Activated CD8-positive, alpha-beta memory T cell treated with anti-CD3 and anti-CD28 coated beads for 4 hours (primary cell): ENCODE results near the gene MRPL33.

Source experiments
- DNase-seq, 2 donors: peaks; one replicate each; pipeline ENCODE4 v3.0.0-alpha.2; 2020; ENCODE audit warnings: low read depth in 2 of 2

Gene MRPL33

DNA sequence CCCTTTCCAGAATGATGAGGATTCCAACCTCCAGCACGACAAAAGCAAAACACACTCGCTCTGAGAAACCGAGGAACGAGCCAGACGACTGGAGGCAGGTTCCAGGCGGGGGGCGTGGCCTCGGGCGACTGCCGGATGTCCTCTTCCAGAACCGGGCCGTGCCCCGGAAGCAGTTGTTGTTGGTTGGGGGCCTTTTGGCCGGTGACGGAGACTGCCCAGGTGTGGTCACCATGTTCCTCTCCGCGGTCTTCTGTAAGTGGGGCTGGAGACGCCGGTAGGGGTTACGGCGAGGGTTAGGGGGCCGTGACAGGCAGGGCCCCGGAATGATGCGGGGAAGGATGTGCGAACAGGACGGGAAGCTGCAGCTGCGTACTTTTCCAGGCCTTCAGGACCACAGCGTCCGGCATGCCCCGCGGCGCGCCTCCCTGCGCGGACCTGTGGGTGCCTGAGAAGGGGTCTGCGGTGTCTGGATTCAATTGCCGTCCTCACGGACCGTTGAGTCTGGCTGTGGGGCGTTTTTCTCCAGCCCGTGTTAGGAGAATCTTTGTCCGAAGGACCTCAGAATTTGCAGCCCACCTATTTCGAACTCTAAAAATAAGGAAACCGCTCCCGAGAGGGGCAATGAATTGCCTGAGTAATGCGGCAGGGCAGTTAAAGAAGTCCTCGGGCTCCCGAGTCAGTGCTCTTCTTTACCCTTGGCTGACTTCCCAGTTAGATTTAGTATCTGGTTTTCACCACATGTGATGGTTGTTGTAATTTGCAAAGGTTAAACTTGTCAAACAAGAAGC, at the start of gene MRPL33:
Gene MRPL33, plus strand, starts transcription at position 172 of the 788 bp plus-strand sequence. Its CDS starts 59 bp downstream, at position 231.
- DNase-seq = peak; percentile 76 to 82

DNA sequence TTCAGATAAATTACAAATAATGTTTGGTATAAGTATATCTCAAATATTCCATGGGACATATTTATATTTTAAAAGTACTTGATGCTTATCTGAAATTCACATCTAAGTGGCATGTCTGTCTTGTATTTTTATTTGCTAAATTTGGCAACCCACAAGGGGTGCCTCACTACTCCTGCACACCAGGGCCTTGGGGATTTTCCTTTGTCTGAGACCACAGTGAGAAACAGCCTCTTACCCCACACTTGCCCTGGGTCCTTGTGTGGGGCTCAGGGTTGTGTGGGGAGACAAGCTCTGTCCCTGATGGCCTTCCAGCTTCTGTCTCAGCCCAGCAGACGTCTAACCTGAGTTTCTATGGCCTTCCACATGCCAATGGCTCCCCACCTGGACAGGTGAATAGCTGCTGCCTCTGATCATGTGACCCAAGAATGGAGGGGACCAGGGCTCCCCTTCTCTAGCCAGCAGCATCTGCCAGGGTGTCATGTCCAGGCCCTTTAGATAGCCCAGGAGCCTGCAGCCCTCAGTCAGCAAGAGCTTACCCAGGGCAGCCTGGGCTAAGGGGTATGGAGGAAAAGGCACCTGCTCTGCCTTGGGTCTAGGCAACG, 49.5 kb upstream of the MRPL33 start:
- no peak for DNase-seq

- no peak for DNase-seq
Measured at GRCh38 chr2:27723372-27724144, 48.0 kb upstream of the MRPL33 start.

DNA sequence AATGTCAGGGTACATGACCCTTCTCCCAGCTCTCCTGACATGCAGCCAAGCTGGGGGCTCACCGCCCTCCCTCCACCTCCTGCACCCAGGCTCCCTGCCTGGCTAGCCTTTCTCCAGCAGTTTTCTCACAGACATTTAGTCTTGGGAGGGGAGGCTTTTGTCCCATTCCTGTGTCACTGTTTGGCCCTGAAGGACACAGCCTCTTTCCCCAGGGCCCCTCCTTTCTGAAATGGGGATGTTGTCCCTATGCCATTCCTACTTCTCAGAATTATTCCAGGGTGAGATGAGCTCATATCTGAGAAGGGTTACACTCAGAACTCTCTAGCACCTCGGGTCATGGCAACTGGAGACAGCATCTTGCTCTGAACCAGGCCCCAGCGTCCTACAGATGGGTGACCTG, 47.3 kb upstream of the MRPL33 start:
- DNase-seq = no peak

DNA sequence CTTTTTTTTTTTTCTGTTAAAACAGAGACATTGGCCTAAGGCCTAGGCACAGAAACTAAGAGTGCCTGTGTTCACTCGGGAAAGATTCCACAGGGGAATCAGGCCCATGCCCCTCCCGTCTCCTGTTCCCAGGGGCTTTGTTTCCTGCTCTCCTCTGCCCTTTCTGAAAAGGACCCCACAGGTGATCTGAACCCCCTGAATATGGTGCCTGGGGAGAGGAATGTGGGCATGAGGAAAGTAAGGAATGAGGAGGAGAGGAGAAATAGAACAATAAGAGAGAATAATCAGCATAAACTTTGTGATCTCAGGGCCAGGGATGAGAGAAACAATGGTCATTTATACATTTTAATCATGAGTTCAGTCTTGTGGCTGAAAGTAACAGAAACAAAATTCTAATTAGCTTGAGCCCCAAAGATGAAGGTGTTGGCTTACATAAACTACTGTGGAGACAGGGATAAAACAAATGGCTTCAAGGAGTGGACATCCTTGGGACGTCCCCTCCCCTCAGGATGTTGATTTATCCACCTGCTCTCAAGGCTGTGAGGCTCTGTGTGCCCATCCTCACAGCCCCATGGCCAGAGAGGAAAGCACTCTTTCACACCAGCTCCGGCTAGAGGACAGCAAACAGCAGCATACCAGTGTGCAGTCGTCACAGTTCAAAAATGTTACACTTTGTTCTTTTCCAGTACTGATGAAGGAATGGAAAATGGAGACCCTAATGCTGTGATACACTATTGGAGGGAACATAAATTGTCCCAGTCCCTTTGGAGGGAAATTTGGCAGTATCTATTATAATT, 46.4 kb upstream of the MRPL33 start:
- DNase-seq = no peak

DNA sequence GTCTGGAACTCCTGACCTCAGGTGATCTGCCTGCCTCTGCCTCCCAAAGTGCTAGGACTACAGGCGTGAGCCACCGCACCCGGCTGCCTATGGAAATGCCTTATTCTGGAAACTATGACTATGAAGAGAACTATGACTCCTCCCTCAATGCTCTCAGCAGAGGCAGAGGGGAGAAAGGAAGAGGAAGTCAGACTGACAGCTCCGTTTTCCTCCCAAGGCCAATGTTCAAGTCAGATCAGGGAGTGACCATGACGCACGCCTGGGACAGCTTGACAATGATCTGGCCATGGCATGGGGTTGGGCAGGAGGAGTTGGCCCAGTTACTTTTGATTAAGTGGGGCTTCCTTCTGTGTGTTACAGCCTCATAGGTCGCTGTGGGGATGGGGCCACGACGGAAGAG, 44.3 kb upstream of the MRPL33 start:
- no peak for DNase-seq

DNA sequence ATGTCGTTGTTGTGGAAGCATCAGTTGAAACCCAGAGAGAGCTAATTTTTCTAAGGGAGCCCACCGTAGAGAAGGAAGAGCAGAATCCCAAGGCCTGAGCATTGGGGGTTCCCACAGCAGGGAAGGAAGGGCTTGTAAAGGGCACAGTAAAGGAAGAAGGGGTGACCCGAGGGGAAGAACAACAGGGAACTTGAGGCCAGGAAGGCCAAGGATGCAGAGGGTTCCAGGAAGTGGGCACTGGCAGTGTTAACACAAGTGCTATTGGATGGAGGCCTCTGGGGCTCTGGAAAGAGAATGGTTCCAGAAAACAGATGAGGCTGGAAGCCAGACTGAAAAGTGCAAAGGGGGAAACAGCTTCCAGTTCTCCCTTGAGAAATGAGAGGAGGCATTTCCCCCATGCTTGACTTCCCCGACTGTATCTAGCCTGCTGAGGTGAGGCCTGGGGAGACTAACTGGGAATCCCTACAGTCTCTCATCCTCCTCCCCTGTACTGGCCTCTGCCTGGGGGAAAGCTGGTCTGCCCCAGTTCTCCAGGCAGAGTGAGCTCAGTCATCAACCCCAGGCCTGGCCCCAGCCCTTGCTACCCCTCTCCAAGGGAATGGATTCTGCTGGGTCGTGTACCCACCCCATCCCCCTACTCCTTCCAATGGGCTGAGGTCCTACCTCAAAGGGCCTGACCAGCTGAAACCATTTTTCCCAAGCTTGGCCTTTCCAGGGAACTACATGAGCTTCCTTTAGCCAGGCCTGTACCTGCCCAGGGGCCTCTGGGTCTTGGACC, 43.2 kb upstream of the MRPL33 start:
- DNase-seq = no peak

GRCh38 chr2:27729198-27729597, 42.3 kb upstream of the MRPL33 start:
- no peak for DNase-seq

DNA sequence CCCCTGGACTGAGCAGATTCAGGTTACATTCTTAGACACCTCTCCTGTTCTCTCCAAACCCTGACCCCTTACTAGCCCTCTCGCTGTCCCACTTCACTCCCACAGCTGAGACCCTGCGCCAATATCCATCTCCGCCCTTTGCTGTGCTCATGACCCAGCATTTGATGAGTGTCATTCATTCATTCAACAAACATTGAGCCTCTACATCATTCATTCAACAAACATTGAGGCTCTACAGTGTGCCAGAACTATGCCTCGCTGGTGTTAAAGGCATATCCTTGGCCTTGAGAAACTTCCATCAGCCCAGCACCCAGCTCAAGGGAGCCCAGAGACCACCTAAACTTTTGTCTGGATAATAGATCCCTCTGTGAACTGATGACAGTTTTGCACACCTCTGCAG, 41.9 kb upstream of the MRPL33 start:
- DNase-seq = no peak

DNA sequence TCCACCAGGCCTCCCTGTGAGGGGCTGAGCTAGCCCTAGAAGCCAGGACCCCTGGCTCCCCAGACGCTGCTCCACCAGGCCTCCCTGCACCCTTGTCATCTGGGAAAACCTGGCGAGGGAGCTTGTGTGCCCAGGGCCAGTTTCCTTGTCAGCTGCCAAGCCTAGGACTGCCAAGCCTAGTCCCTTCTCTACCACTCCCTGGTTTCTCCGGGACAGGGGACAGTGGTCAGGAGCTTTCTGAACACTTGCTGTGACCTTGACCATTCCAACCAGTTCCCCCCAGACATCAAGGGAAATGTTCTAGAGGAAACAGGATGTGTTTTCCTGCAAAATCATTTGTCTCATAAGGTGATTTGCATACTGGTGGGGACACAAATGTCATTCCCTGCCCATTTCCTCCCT, 41.3 kb upstream of the MRPL33 start:
- no peak for DNase-seq

- no peak for DNase-seq
Measured at GRCh38 chr2:27730980-27731691, 40.4 kb upstream of the MRPL33 start.

DNA sequence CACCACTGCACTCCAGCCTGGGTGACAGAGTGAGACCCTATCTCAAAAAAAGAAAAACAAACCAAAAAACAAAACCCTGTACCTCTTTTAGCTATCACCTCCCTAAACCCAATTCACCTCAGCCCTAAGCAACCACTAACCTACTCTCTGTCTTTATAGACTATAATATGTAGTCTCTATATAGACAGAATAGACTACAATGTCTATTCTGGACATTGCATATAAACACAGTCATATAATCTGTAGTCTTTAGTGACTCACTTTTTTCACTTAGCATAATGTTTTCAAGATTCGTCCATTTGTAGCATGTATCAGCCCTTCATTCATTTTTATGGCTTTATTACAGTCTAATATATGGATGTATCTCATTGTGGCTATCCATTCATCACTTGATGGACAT, 37.2 kb upstream of the MRPL33 start:
- DNase-seq = no peak

DNA sequence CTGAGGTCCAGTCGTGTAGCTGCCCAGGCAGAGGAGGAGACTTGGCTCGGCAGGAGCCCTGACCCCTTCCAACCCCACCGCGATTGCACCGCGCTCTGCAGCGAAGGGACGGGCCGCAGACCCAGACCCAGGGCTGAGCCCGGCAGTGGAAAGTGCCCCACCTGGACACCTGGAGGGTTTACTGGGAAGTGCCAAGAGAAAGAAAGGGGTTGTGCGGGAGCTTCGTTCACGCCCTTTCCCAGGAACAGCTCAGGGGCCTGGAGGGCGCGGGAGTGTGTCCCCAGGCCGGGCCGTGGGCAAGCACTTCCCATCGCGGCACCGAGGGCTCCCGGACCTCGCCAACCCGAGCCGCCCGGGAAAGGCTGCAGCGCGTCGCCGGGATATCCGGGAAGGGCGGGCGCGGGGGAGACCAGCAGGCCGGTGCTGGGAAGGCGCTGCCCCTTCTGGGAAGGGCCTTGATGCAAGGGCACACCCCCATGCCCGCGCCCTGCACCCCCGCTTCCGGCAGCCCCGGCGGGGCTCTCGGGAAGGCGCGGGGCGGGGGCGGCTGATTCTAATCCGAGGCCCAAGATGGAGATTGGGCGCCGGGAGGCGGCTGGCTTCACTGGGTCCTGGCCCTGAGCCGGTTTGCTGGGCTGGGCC, 36.1 kb upstream of the MRPL33 start:
- peak; percentile 35 to 45 for DNase-seq

DNA sequence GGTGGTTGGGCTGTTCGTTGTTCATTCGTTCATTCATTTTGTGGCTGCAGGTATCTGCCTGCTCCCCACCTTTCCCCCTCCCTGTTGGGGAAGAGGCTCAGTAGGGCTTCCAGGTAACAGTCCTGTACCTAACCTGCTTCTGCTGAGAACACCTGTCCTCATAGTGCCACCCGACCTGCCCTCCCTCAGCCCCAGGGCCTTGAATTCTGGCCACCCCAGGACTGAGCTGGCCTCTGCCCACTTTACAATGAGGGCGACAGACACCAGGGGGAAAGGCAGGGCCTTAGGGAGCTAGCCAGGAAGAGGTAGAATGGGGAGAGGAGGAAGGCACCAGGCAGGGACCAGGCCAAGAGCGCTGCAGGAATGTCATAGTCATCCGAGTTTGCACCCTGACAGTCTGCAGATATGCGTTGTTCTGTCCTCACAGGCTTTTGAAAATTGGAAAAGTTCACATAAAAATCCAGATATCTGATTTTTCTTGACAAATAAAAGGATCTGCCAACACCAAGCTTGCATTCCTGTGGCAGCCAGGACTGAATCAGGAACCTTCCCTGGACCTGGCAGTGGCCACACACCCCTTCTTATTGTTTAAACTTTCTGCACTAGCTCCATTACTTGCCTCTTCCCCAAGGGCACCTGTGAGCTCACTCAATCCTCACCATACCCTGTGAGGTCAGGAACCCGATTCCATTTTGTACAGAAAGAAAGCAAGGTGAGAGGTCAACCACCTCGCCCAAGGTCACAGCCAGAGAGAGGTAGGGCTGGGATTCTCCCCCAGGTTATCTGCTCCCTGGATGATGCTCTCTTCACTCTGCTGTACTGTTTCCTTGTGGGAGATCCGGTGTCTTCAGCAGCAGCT, 35.3 kb upstream of the MRPL33 start:
- DNase-seq = no peak

- DNase-seq = no peak
Measured at GRCh38 chr2:27736890-27737204, 34.7 kb upstream of the MRPL33 start.

DNA sequence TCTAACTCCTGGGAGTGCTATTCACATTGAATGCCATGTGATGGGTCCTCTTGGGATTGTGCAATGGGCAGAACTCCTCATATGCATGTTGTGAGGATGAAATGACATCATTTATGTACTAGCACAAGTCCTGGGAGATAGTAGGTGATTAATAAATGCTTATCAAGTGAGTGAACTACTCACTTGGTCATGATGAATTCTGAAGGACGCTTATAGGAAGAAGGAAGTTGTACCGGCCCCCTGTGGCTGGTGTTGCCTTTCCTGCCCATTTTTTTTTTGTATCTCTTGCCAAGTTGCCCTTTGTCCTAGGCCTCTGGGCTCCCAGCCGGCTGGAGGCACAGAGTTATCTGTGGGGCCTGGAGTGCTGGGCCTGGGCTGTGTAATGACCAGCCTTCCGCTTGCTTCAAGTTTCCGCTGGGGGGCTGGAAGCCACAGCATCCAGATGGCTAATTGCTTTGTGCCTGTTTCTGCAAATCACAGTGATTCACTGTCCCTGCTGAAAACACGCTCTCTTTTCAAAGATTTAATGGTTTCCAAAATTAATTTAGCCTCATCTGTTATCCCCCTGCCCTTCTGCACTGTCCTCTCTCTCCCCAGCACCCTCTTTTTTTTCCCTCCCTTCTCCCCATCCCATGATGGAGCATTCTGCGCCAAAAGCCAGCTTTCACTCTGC, 33.7 kb upstream of the MRPL33 start:
- DNase-seq = no peak

DNA sequence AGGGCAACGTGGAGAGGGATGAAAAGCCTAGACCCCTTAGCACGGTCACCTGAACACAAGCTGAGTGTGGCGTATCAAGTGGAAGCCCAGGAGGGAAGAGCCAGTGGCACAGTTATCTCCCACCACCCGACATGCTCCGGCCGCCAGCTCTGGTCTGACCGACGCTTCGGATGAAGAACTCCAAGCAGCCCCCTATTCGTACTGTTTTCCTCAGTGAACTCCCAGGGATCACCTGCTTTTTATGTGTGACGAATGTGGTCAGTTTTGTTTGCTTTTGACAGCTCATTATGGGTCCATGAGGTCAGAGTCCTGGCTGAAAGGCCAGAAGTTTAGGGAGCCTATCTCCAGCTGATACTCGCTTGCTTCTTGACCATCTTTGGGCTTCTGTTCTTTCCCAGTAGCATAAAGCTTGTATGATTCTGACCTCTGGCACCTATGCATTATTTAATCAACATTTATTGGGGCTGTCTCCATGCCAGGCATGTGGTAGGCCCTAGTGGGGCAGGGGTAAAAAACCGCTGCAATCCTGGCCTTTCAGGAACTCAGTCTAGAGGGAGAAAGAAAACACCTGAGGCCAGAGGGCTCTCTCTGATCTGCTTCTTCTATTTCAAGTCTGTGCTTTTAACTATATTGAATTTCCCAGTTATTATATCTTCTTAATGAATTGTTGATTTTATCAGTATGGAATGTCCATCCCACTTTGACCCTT, 33.0 kb upstream of the MRPL33 start:
- DNase-seq = no peak

DNA sequence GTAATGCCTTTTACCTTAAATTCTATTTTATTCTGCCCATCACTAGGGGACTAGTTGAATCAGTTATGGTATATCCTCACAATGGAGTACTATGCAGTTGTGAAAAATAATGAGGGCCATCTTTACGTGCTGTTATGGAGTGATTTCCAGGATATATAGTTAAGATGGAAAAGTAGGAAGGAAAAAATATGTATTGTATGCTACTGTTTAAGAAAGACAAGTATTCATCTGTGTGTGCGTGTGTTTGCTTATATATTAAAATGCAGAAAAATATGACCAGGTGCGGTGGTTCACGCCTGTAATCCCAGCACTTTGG, 32.5 kb upstream of the MRPL33 start:
- no peak for DNase-seq
